Stimulated activated CD8-positive, alpha-beta memory T cell treated with anti-CD3 and anti-CD28 coated beads, Interleukin-7, amount 100 ng/mL, for 24 hours (primary cell): ENCODE measurements around the gene SLC45A2.

Experiments used
- DNase-seq: peaks from one replicate; pipeline ENCODE4 v3.0.0-alpha.2; 2020; ENCODE audit warnings: low read depth

Gene SLC45A2

DNA sequence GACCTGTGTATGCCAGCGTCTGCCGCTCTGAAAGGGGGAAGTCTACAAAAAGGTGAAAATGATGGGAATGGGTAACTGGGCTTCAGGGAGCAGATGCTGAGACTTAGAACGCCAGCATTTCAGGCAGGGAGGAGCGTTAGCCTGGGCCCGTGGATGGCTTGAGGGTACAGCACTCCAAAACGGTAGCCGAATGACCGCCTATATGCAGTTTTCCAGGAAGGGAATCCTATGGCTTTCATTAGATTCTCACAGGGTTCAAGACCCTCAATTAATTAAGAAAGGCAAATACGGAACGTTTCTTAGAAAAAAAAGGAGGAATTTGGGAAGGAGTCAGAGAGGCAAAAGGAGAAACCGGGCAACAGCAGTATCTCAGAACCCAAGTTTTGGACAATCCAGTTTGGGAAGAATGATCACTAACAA, 22.7 kb upstream of the SLC45A2 start:
- DNase-seq, result no peak

DNA sequence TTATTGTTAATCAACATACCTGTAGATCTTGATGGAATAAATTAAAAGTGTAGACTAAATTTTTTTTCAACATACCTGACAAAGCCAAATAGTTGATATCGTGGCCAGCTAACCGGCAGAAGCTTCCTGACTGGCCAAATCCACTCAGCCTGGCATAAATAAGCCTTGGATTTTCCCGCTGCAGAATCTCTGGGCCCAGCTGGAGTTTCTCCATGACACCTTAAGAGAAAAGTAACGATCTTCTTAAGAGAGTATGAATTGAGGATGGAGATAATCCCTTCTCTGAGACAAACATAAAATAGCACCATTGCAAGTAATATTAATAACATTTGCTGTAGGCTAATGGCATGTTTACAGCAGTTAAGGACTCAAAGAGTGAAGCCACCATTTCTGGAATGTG, 21.2 kb upstream of the SLC45A2 start:
- DNase-seq, result no peak

DNA sequence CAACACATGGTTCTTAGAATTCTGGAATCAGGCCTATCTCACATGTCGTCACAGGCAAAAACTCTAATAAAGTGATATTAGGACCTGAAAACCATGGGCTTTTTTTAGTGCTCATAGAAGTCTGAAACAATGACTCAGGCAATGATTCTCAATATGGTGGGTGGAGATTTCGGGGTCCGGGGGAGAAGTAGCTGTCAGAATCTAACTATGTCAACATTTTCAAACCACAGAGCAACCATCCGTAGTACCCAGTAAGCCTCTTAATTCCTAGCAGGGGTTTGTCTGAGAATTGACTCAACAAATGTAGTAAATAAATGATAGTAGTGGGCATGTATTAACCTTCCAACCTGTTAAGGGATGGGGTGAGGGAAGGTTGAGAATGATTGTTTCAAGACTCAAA, 20.7 kb upstream of the SLC45A2 start:
- no peak for DNase-seq

DNA sequence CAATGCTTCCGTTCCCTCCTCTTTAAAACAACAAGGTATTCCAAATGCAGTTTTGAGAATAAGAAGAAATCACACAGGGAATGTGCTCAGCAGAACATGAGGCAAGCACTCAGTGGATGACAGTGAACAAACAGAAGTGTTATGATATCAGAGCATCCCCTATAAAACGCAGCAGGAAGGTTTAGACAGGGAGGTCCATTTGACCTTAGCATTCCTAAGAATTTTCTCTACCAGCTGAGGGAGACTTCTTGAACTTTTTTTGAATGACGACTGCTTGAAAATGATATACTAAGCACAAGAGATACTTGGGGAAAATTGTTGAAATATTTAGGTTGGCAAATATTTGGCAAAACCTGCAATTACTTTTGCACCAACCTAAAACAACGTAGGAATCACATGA, 19.4 kb upstream of the SLC45A2 start:
- no peak for DNase-seq

DNA sequence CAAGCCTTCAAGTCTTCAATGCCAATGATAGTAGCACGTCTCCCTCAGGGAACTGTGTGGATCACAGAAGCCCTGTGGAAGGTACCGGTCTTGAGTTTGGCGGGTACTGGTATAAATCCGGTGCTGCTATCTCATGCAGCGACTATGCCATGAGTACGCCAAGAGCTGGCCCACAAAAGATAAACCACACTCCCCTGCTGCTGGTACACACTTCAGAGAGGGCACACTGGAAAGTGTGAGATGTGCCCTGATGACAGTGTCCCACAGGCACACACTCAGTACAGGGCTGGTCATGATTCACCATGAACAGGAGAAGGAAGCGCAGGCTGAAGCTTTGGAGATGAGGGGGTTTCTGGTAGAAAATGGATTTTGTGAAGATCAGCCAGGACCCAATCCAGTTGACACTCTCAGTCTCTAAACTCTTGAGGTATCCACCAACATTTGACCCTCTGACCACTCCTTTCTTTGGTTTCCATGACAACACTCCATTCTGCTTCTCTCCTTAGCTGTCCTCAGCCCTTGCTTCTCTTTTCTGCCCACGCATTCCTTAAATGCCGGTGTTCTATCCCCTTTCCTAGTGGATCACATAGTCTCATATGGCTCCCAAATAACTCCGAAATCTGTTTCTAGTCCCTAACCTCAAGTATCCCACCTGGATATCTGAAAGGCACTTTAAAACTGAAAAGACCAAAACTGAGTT, 18.3 kb upstream of the SLC45A2 start:
- no peak for DNase-seq

DNA sequence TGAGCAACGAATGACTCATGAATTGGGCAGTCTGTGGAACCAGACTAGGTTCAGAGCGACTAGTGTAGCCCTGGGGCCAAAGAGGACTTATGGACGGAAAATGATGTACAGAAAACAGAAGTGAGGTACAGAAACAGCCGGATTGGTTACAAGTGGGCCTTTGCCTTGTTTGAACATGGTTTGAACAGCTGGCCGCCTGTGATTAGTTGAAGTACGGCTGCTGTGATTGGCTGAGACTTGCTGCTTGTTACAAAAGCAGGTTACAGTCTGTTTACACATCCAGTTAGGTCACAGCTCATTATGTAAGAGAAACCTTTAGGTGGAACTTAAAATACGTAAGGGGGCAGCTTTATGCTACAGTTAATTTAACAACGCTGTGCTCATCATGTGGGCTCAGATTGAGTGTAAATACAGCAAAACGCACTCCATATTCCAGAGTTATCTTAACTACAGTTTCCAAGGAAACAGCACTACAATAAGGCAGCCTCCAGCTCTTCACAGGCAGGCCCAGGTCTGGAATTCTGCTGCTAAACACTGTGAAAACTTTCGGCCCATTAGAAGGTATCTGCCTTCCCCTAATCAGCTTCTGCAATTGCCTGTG, 16.8 kb upstream of the SLC45A2 start:
- DNase-seq, result no peak

DNA sequence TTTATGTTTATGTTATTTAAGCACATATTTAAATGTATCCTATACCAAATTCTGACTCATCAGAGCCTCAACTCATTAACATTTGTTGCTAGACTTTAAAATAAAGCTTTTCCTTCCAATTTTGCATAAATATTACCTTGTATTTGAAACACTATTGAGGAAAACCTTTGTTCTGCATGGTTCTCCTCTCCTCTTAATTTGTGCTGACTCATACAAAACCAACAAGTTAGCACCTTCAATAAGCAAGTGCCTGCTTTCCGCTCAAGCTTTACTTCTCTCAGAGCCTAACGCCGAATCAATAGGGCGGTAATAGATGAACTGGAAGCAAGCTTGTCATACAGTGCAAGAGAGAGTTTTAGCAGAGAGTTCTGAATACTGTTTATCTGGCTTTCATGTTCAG, 15.5 kb upstream of the SLC45A2 start:
- no peak for DNase-seq

DNA sequence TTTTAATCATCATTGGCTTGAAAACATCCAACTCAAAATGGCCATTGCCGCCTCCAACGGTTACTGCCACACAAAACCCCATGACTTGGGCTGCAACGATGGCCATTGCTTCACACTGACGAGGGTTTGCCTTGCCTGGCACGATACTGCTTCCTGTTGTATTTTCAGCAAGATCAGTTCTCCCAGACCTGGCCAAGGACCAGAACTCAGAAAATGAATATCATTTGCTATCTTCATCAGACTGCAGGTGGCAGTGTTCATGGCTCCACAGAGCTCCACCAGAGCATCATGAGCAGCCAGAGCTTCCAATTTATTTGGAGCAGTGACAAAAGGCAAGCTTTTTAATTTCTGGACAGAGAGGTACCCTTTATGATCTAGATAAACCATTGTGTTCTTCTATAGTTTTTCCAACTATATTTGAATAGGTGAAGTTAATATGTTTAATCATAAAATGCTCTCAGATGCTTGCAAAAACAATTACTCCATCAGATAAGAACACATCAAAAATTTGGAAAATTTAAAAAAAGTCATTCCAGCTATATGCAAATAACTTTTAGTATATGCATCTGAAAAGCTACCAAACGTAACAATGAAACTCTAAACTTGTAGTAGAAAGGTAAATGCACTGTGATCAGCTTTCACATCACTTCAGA, 13.0 kb upstream of the SLC45A2 start:
- DNase-seq, result no peak

DNA sequence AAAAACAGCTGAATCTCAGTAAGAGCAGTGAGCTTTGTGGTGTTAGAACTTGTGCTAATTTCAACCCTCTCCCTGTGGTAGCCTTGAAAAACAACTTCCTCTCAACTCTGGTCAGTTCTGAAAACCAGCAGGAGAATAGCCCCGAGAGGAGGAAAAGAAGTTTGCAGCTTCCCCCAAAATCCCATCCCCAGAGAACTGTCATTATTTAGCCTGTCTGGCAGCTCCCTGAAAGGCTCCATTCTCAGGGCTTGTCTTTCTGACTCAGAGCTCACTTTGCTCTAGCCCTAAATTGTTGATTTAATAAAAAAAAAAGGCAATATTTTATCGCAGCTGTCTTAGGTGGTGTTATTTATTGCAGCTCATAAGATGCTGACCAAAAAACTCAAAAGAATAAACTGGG, 11.4 kb upstream of the SLC45A2 start:
- no peak for DNase-seq

DNA sequence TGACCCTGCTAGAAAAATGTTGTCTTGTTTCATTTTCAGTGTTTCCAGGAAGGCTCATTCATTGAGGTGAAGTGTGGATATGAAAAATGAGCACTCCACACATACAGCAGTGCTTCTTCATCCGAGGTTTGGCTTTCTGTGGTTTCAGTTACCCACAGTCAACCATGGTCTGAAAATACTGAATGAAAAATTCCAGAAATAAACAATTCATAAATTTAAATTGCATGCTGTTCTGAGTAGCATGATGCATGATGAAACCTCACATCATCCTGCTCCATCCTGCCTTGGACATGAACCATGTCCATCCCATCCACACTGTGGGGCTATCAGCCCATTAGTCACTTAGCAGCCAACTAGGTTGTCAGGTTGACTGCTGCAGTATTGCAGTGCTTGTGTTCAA, 10.4 kb upstream of the SLC45A2 start:
- DNase-seq, result no peak

DNA sequence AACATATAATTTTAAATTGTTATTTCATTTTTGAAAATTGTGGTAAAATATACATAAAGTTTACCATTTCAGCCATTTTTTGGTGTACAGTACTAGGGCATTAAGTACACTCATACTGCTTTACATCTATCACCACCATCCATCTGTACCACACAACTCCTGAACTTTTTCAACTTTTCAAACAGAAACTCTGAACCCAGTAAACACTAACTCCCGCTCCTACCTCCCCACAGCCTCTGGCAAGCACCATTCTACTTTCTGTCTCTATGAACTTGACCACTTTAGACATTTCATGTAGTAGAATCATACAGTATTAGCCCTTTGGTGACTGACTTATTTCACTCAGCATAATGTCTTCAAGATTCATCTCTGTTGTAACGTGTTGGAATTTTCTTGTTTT, 8.4 kb upstream of the SLC45A2 start:
- no peak for DNase-seq

DNA sequence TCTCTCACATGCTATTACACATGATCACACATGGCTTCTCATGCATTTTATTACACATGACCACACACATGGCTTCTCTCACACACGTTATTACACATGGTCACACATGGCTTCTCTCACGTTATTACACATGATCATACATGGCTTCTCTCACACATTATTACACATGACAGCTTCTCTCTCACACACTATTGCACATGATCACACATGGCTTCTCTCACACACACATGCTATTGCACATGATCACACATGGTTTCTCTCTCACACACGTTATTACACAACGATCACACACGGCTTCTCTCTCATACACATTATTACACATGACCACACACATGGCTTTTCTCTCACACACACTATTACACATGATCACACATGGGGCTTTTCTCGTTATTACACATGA, 954 bp upstream of the SLC45A2 start:
- no peak for DNase-seq

DNA sequence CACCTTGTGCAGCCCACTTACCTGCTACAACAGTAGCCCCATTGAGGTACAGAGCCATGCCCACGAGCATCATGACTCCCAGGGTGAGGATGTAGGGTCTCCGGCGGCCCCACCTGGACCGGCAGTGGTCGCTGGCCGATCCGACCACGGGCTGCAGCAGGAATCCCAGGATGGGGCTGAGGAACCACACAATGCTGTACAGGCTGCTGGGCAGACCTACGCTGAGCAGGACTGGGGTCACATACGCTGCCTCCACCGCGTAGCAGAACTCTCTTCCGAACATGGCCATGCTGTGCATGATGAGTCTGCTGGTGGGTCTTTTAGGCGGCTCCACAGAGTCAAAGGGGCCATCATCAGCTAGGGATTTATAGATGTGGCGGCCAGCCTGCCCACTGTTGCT, 315 bp downstream of the SLC45A2 start:
- no peak for DNase-seq

DNA sequence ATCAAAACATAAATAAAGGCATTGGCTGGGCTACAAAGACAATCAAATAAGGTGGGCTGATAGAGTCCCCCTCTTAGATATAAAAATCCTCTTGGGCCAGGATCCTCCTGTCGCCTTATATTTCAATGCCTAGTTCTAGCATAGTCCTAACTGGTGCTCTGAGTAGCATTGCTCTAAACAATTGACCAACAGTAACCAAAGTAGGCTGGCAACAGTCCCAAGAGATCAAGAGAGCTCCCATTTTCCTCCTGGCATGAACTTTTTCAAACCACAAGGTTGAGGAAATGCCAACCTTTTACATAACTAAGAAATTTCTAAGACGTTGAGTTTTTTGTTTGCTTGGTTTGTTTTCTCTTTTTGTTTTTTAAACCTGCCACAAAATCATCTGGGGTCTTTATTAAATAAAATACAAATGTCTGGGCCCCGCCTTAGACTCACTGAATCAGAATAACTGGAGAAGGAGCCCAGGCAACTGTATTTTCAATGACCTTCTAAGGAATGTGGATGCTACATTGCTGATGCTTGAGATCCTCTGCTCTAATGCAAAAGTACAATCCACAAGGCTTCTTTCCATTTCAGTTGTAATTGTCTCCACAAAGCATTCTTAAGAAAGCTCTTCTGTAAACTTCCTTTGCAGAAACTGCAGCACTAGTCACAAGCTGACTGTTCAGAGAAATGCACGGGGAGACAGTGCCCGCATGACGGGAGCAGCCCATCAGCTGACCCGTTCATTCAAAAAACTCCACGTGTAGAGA, 2.9 kb downstream of the SLC45A2 start:
- no peak for DNase-seq

DNA sequence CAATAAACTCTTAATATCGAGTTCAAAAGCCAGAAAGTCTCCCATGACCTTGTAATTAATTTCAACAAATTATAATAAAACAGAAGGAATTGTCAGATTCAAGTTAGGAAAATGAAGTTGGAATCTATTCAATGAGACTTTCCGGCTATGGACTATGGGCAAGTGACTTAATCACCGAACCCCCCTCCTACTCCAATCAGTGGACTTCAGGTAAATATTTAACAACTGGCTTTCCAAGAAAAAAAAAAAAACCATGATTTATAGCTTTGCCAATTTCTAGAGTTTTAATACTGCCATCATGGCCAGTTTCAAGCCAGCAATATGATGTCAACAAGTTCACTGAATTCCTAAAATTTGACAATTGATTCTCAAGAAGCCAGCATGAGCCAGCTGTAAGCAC, 4.5 kb downstream of the SLC45A2 start:
- DNase-seq, result no peak

DNA sequence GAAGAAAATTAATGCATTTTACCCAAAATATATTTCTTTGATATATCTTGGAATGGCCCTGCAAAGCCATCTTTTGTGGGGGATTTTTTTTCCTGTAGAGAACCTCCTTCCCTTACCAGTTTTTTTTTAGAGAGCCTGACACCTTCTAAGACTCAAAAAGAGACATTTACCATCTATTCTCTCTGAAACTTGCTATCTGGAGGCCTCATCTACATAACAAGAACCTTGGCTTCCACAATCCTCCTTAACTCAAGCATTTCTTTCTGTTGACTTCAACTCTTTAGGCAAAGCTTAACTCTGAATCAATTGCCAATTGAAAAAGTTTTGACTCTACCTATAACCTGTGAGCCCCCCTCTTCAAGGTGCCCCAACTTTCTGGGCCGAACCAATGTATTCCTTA, 6.2 kb downstream of the SLC45A2 start:
- no peak for DNase-seq

DNA sequence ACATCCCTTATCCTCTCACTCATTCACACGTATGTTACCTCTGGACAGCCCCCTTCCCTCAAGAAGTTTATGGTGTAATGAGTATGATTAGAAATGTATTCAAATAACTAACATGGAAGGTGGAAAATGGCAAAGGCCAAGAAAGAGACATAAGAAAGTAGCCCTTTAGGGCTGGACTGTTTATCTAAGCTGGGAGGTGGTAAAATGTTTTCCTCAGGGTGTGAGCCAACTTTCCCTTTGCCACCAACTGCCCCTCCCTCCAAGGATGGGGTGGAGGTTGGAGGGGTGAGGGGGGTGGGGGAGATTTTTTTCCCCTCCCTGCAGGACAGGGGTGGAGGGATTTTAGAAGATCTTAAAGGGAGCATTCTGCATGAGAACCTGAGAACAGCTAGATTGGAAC, 8.2 kb downstream of the SLC45A2 start:
- no peak for DNase-seq

DNA sequence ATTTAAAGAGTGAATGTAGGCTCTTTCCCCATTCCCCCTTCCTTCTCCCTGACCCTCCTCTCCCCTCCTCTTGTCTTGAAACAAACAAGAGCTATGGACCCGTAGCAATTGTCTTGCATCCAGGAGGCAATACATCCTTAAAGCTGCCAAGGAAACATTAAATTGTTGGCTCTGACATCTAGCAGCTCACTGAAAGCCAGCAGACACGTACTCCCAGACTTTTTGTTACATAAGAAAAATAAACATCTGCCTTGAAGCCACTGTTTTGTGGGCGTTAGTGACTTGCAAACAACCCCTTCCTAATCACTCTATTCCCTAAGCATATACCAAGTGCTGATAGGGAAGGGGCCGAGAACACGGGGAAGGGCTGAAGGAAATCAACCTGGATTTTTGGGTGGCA, 8.6 kb downstream of the SLC45A2 start:
- DNase-seq, result no peak

DNA sequence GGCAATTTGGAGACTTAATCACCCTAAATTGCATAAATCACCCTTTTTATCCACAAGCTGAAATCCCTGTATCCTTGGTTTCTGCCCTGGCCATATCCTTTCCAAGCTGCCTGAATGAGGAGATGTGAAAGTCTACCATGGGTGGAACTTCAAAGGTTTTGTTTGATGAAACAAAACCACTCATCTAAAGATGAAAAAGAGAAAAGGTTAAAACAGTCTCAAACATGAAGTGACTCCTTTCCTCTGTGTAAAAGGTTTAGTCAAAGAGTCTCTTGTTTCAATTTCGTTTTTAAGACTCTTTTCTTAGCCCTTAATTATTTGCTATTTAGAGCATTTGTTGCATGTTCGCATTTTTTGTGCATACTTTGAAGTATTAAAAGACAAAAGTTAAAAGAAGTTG, 11.2 kb downstream of the SLC45A2 start:
- DNase-seq, result no peak

DNA sequence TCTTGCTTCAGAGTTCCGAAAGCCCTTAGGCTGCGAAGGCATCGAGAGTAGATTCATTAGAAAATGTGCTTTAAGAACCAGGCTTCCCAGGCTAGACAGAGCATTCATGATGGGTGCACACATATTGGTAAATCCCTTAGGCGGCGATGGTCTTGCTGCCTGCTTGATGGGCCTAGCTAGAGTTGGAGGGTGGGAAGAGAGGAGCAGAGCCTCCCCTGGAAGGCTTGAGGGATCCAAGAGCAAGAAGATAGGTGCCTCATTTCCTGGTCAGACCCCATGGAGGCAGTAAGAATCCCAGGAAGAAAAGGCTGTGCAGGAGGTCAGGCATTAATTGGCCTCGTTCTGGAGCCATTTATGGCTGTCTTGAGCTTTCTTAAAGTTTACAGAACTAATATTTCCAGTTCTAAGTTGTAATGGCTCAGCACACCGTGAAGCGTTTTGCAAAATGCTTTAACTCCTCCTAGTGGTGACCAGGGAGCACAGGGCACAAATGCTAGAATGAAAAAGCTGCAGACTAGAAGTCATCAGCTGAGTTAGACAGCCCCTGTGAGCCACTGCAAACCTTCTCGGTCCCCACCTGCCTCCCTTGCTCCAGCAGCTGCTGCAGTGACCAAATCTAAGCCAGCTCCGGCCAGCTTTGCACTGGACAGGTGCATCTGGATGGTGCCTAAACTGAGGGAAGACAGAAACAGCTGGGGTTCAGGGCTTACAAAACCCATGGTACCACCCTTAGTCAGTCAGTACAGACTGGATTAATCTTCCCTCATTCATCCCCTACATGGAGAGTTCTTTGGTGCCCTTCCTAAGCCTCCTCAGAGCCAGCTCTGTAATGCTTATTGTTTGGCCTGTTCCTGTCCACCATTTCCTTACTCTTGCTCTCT, 14.7 kb downstream of the SLC45A2 start:
- no peak for DNase-seq

DNA sequence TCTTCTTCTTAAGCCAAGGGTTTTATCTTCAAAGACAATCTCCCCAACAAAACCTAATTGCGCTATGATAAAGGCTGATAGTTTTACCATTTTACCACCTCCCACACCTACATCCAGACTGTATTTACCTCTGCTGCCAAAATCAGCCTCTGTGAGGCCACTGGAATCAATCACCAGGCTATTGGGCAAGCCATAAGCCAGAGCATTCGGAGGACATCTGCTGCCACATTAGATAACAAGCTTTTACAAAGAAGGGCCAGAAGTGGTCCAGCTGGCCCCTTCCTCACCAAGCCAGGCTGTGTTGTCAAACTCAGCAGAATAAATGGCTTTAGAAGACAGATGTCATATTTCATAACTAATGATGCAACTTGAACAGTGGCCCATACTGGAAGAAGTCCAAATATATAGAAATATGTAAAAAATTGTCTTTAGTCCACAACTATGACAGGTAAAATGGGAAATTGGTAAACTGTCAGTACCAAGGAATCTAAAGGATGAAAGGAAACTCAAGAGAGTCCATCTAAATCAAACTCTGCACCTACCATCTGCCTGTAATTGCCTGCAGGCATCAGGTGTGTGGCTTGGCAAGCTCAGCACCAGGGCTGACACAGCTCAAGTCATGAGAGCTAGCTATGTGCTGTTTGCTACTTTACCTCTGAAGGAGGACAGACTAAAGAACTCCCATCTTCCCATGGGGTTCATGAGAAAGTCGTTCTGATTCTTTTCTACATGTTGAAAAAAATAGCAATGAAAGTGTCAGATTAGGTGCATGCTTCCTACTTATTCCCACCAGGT, 16.1 kb downstream of the SLC45A2 start:
- no peak for DNase-seq
